Measurements from ENCODE around the gene SLC2A13.

DNA sequence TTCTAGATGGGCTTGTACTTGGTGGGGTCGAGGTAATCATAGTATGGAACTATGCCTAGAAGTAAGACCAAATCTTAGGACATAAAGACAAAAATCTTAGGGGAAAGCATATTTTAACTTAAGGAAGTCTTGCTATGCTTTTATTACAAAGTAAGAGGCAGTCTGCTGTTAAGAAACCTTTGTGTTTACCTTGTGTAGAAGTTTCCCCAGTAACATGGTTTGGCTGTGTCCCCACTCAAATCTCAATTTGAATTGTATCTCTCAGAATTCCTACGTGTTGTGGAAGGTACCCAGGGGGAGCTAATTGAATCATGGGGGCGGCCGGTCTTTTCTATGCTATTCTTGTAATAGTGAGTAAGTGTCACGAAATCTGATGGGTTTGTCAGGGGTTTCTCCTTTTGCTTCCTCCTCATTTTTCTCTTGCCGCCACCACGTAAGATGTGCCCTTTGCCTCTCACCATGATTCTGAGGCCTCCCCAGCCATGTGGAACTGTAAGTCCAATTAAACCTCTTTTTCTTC is 323.8 kb downstream of the SLC2A13 start:
- TF ChIP-seq, protein P1, sequence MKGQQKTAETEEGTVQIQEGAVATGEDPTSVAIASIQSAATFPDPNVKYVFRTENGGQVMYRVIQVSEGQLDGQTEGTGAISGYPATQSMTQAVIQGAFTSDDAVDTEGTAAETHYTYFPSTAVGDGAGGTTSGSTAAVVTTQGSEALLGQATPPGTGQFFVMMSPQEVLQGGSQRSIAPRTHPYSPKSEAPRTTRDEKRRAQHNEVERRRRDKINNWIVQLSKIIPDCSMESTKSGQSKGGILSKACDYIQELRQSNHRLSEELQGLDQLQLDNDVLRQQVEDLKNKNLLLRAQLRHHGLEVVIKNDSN (CRISPR knock-in tag; IDR thresholded peaks at IDR 0.05): no peak
- TF ChIP-seq, protein P2, sequence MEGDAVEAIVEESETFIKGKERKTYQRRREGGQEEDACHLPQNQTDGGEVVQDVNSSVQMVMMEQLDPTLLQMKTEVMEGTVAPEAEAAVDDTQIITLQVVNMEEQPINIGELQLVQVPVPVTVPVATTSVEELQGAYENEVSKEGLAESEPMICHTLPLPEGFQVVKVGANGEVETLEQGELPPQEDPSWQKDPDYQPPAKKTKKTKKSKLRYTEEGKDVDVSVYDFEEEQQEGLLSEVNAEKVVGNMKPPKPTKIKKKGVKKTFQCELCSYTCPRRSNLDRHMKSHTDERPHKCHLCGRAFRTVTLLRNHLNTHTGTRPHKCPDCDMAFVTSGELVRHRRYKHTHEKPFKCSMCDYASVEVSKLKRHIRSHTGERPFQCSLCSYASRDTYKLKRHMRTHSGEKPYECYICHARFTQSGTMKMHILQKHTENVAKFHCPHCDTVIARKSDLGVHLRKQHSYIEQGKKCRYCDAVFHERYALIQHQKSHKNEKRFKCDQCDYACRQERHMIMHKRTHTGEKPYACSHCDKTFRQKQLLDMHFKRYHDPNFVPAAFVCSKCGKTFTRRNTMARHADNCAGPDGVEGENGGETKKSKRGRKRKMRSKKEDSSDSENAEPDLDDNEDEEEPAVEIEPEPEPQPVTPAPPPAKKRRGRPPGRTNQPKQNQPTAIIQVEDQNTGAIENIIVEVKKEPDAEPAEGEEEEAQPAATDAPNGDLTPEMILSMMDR (IDR thresholded peaks at IDR 0.05): no peak
- TF ChIP-seq SP1 (CRISPR knock-in tag; conservative IDR thresholded peaks at IDR 0.05) (no peak), ZNF263 (CRISPR knock-in tag; IDR thresholded peaks at IDR 0.05; ENCODE audit: low read depth) (no peak), JUN (CRISPR knock-in tag; IDR thresholded peaks at IDR 0.05) (no peak), ETV6 (CRISPR knock-in tag; IDR thresholded peaks at IDR 0.05) (no peak), MYBL2 (CRISPR knock-in tag; IDR thresholded peaks at IDR 0.05) (no peak), FOXK1 (CRISPR knock-in tag; IDR thresholded peaks at IDR 0.05) (no peak), SMAD3 (CRISPR knock-in tag; IDR thresholded peaks at IDR 0.05; ENCODE audit: borderline replicate concordance) (no peak), CBFB (CRISPR knock-in tag; IDR thresholded peaks at IDR 0.05; ENCODE audit: low read depth) (no peak)
- TF ChIP-seq, protein P3, sequence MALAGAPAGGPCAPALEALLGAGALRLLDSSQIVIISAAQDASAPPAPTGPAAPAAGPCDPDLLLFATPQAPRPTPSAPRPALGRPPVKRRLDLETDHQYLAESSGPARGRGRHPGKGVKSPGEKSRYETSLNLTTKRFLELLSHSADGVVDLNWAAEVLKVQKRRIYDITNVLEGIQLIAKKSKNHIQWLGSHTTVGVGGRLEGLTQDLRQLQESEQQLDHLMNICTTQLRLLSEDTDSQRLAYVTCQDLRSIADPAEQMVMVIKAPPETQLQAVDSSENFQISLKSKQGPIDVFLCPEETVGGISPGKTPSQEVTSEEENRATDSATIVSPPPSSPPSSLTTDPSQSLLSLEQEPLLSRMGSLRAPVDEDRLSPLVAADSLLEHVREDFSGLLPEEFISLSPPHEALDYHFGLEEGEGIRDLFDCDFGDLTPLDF (CRISPR knock-in tag; IDR thresholded peaks at IDR 0.05): no peak
- TF ChIP-seq, protein P4, sequence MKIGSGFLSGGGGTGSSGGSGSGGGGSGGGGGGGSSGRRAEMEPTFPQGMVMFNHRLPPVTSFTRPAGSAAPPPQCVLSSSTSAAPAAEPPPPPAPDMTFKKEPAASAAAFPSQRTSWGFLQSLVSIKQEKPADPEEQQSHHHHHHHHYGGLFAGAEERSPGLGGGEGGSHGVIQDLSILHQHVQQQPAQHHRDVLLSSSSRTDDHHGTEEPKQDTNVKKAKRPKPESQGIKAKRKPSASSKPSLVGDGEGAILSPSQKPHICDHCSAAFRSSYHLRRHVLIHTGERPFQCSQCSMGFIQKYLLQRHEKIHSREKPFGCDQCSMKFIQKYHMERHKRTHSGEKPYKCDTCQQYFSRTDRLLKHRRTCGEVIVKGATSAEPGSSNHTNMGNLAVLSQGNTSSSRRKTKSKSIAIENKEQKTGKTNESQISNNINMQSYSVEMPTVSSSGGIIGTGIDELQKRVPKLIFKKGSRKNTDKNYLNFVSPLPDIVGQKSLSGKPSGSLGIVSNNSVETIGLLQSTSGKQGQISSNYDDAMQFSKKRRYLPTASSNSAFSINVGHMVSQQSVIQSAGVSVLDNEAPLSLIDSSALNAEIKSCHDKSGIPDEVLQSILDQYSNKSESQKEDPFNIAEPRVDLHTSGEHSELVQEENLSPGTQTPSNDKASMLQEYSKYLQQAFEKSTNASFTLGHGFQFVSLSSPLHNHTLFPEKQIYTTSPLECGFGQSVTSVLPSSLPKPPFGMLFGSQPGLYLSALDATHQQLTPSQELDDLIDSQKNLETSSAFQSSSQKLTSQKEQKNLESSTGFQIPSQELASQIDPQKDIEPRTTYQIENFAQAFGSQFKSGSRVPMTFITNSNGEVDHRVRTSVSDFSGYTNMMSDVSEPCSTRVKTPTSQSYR (CRISPR knock-in tag; IDR thresholded peaks at IDR 0.05): no peak
- TF ChIP-seq, protein P5, sequence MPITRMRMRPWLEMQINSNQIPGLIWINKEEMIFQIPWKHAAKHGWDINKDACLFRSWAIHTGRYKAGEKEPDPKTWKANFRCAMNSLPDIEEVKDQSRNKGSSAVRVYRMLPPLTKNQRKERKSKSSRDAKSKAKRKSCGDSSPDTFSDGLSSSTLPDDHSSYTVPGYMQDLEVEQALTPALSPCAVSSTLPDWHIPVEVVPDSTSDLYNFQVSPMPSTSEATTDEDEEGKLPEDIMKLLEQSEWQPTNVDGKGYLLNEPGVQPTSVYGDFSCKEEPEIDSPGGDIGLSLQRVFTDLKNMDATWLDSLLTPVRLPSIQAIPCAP (CRISPR knock-in tag; IDR thresholded peaks at IDR 0.05): no peak
